Measurements from ENCODE around the gene ANKAR.
A peak's percentile ranks its signal among the peaks of the same experiment; 100 is the strongest.
"Not testable (repeated sequence)": the region's sequence is repeated elsewhere in the genome, so short reads cannot be mapped to it uniquely, and the experiment has no call there.

Gene ANKAR, protein sequence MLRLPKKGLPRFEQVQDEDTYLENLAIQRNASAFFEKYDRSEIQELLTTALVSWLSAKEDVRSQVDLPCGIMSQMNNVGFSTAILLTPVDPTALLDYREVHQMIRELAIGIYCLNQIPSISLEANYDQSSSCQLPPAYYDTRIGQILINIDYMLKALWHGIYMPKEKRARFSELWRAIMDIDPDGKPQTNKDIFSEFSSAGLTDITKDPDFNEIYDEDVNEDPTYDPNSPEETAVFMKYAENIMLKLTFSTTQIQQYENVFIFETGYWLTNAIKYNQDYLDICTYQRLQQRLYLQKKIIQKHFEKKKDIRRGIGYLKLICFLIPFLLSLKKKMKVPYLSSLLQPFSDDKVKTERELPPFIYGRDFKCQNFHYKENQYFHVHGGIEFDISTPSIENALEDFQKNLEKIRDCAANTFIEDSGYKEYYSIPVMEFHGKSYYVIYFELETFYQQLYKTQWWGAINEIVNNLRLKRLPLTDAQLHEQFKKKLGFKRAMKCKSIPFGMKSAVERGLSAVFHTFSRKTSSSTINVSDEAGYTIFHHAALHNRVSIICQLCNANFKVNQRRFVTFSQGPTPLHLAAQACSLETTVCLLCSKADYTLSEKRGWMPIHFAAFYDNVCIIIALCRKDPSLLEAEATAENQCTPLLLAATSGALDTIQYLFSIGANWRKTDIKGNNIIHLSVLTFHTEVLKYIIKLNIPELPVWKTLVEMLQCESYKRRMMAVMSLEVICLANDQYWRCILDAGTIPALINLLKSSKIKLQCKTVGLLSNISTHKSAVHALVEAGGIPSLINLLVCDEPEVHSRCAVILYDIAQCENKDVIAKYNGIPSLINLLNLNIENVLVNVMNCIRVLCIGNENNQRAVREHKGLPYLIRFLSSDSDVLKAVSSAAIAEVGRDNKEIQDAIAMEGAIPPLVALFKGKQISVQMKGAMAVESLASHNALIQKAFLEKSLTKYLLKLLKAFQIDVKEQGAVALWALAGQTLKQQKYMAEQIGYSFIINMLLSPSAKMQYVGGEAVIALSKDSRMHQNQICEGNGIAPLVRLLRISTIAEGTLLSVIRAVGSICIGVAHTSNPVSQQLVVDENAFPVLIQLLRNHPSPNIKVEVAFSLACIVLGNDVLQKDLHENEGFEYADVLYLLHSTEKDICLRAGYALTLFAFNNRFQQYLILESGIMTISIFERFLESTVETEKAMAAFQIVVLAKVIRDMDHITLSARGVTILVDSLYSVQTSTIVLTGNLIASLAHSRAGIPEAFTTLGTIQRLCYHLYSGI (N-terminal part only)

DNA sequence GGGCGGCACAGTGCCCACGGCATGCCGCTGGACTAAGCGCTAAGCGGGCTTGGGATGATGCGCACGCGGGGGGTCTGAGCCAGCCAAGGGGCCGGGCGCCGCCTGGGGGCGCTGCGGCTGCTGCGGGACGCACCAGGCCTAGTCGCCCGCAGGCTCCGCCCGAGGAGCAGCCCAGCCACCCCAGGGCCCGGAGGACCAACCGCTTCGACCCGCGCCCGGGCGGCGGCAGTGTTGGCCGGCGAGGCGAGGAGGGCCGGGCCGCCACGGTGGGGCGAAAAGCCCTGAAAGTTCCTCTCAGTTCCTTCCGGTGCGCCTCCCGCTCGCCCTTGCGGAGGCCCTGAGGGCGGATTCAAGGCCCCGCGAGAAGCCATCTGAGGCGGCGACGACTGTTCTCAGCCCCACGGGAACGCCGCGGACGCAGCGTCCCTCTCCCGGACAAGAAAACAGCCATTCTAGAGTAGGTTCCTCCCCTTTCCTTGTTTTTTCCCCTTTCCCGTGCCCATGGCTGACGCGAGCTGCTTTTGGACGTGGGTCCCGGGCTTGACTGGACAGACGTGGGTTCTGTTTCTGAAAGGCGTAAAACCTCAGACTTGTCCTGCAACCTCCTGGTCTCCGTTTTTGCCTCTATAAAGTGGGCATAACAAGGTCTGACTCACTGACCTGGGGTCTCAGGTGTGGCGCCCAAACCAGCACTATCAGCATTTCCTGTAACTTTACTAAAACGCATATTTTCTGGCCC is at the start of gene ANKAR:
TSS of gene ANKAR (plus strand) at position 297 of the 739 bp plus-strand sequence. CDS start 1,821 bp downstream, outside the sequence.
- peak; percentile 51 for DNase-seq (ENCODE audit: low read depth)

DNA sequence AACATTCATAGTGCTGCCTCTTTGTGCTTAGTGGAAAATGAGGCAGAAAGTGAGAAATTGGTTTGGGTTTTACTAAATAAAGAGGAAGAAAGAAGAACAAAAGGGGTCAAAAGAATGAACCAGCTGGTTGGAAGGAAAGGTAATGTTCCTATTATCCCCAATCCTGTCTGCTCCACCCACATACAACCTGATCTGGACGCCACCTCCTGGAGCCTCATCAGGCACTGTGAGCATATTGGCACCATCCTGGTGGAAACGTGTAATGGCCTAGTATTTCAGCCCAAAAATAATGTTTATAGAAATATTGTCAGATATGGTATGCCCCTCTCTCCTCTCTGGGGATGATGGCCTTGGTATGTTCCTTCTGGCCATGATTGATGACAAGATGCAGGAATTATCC is 48.8 kb upstream of the ANKAR start:
- no peak for DNase-seq (ENCODE audit: low read depth)

DNA sequence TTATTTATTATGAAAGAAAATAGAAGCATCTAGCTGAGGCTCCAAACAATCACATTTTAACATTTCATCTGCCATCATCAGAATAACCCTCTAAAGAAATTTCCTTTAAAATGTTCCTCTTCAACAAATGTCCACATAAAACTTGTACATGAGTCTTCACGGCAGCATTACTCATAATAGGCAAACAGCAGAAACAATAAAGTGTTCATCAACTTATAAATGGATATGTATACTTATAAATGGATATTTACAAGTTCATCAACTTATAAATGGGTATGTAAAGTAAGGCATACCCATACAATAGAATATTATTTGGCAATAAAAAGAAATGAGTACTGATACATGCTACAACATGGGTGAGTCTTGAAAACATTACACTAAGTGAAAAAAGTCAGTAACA is 46.7 kb upstream of the ANKAR start:
- no peak for DNase-seq (ENCODE audit: low read depth)

DNA sequence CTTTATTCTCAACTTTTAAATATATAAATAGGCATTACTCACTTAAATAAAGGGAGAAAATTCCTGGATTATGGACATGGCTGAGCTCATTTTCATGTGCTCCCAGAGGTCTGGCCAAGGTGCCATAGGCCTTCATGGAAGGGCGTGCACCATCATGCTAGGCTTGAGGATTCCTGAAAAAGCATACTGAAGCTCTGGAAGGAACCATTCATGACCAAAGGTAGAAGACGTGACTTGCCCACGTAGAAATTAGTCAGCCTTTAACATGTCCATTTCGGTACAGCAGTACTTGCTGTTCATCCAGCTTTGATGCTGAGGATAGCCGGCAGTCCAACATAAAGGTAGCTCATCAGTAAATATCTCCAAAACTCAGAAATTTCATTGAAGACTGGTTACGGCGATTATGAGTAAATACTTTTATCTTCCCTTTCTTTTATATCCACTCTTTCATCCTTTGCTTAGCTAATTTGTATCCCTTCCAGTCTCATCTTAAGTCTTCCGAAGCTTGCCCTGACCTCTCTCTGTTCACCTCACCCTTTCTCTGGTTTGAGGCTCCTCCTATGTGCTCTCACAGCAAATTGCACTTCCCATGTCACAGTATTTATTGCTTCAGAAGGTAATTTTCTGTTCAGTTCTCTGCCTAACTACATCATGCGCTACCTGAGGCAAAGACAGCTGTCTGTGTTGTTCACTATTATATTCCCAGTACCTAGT is 45.5 kb upstream of the ANKAR start:
- no peak for DNase-seq (ENCODE audit: low read depth)

DNA sequence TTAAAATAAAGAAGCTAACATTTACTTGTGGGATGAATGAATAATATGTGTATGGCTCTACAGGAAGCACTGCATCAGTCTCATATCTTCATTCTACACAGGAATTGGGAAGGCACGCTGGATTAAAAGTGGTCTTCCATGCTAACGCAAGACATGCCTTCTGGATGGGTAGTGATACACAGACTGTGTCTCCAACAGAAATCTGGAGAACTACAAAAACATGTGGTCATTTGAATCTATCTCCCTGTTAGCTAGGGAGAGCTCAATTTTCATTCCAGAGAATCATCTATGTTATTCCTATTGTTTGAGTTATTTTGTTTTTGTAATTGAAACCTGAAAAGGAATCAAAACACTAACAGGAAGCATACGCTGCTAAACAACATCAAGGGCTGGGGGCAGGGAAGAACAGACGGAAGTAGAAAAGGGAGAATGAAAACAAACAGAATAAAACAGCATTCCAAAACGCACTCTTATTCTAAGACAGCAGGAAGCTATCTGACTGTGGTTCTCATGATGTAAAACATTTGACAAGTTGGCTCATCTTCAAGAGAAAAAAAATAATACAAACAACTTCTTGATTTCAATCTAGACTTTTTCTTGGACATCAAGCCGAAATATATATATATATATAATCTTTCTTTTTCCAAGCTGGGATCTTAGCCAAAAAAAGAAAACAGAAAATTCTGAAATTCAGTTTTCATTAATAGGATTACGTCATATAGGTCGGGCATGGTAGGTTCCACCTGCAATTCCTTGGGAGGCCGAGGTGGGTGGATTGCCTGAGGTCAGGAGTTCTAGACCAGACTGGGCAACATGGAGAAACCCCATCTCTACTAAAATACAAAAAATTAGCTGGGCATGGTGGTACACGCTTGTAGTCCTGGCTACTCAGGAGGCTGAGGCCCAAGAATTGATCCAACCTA is 44.7 kb upstream of the ANKAR start:
- no peak for DNase-seq (ENCODE audit: low read depth)

DNA sequence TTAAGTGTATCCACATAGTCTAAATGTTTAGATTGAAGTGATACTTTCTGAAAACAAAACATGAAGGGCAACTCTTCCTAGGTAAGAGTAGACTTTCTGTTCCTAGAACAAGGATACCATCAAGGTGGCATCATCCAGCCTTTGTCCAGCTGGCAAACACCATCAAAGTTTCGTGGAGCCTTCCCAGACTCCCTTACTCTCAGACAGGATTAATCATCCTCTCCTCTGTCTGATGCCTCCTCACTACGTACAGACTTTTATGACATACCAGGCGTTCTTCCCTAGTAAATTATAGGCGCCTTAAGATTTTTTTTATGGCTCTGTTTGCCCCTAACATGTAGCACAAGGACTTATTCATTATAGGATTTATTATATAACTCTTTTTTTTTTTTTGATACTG is 42.6 kb upstream of the ANKAR start:
- DNase-seq (ENCODE audit: low read depth): no peak

DNA sequence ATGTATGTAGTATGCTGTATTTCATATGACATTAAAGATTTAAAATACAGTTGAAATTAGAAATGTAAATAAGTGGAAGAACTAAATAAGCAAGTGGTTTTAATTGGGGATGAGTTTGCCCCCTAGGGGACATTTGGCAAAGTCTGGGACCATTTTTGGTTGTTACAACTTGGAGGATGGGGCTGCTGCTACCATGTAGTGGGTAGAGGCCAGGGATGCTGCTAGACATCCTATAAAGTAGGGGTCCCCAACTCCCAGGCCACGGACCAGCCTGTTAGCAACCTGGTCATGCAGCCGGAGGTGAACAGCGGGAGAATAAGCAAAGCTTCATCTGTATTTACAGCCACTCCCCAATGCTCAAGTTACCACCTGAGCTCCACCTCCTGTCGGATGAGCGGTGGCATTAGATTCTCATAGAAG is 41.1 kb upstream of the ANKAR start:
- no peak for DNase-seq (ENCODE audit: low read depth)

DNA sequence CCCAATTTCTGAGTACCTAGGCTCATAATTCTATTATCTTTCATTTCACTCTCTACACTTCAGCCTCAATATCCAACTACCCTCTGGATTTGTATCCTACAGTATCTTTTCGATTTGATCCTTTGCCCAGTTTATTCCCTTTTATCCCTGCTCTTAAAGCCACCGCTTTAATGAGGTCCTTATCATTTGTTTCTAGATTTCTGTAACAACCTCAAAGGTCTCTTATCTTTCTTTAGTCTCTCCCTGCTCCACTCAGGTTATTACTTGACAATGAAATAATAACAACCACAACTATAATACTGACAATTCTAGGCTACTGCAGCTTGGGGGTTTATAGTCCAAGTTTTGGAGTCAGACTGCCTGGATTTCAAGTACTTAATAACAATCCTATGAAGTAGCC is 39.1 kb upstream of the ANKAR start:
- DNase-seq (ENCODE audit: low read depth): no peak

DNA sequence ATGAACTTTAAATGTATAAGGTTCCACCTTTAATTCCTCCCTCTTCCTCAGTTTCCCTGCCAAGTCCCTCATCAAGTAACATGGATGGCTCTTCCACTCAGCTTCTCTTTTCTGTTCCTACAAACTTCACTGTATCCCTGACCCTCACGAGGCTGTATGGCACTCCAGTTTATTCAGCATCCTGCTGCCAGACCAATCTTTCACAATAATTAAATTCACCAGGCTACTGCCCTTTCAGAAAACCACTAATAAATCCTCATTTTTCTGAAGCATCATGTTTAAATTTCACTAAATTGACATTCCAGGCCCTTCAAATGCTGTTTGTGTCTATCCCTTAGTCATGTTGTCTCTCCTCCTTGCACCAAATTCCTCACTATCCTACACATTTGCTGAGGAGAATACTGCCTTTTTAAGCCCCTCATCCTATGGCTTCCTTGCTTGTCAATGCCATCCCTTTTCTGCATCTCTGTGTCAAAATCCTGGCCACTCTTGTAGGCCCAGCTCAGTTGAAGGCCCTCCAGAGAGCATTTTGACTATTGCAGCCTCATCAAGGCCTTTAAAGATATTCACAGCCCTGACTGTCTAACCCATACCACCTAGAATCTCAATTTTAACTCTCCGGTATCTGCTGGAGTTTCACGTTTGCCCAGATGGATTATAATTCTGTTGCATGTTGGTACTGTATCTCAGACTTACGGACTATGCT is 36.0 kb upstream of the ANKAR start:
- no peak for DNase-seq (ENCODE audit: low read depth)

DNA sequence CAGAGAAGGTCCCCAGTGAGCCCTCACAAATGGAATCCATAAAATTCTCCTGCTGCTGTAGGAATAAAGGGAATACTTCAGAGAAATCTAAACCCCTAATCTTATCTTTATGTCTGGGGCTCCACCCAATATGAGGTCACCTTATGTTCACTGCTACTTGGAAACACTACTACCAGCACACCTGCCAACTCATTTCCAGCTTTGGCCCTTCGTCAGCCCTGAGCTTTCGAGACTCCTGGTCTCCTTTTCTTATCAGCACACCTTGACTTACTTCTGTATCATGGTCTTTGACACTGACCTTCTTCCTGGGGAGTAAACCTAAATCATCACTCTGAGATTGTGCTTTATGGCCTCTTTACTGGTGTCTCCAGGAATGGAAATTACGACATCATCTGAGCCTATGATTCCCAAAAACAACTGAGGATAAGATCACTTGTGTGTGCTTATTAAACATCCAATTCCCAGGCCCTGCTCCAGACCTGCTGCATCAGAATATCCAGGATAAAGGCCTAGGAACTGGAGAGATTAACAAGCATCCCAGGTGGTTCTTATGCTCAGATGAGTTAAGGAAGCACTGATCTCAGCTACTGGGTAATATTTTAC is 35.4 kb upstream of the ANKAR start:
- no peak for DNase-seq (ENCODE audit: low read depth)

DNA sequence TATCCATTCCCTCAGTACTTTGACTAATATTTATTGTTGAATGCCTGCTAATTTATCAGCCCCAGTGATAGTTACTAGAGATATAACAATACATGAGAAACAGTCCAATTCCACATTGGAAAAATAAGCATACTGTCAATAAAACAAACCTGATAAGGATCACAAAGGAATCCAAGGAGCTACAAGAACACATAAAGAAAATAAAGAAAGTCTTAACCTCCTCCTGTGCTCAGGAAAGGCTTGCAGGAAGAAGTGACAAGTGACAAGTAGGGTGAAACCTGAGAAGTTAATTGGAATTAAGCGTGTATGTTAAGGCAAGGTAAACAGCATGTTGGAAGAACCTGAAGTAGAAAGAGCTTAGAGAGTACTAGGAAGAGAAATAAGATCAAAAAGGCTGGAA is 33.5 kb upstream of the ANKAR start:
- no peak for DNase-seq (ENCODE audit: low read depth)

DNA sequence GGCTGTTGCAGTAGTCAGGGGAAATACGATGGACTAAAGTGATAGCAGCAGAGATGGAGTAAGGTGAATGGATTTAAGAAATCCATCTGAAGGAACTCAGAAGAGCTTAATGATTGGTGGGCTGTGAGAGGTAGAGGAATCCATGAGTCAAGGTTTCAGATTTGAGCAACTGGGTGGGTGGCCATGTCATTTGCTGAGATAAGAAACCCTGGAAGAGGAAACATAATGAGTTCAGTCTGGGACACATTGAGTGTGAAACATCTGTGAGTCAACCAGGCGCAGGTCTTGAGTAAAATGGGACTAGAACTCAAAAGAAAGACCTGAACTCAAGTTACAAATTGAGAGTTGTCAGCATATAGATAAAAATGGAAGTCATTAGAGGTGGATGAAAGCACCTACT is 32.9 kb upstream of the ANKAR start:
- DNase-seq (ENCODE audit: low read depth): no peak

DNA sequence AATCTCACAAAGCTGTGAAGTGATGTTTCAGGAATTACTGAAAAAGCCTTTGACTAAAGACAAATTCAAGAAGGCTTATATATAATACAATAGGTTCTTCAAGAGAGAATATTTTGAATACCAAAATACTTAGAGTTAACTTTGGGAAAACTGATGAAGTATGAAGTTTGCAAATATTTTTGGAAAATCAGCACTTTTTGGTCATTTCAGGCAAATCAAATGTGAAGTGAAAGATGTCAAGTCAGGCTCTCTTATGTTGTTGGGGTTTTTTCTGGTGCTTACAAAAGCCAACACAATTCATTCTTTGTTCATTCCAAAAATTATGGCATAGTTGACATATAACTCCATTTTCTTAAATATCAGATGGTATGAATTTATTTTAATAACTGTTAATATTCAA is 27.9 kb upstream of the ANKAR start:
- DNase-seq (ENCODE audit: low read depth): no peak

DNA sequence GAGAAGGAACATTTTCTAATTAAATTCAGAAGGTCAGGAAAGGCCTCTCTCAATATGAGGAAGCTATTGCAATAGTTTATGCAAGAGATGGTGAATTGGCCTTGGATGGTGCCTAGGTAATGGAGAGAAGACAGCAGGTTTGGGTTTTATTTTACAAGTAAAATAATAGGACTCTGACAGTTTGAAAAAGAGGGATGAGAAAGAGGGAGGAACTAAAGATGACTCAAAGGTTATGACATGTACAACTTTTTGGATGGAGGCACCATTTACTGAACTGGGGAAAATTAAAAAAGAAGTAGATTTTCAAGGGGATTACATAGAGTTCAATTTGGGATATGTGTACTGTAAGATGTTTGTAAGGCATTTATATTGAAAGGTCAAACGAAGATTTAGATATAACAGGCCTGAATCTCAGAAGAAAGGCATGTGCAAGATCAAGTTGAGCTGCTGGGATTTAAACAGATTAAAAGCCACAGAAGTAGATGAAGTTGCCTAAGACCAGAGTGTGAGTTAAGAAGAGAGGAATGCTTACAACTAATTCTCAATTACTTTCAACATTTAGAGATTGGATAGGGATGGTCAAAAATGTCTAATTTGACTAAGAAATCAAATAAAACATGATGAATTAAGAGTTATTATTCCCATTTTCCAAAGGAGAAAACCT is 25.5 kb upstream of the ANKAR start:
- DNase-seq (ENCODE audit: low read depth): no peak

DNA sequence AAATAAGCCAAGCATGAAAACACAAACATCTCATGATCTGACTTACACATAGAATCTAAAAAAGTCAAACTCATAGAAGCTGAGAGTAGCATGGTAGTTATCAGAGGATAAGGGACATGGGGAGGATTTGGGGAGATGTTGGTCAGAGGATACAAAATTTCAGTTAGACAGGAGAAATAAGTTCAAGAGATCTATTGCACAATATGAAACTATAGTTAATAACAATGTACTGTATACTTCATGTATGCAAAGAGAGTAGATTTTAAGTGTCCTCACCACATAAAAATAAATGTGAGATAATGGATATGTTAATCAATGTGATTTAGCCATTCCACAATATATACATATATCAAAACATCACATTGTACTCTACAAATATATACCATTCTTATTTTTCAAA is 23.2 kb upstream of the ANKAR start:
- DNase-seq (ENCODE audit: low read depth): no peak

DNA sequence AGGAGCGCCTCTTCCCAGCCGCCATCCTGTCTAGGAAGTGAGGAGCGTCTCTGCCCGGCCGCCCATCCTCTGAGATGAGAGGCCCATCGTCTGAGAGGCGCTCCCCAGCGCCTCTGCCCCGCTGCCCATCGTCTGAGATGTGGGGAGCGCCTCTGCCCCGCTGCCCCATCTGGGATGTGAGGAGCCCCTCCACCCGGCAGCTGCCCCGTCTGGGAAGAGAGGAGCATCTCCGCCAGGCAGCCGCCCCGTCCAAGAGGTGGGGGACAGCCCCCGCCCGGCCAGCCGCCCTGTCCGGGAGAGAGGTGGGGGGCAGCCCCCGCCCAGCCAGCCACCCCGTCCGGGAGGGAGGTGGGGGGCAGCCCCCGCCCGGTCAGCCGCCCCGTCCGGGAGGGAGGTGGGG is 21.0 kb upstream of the ANKAR start:
- DNase-seq (ENCODE audit: low read depth): not testable (repeated sequence)

DNA sequence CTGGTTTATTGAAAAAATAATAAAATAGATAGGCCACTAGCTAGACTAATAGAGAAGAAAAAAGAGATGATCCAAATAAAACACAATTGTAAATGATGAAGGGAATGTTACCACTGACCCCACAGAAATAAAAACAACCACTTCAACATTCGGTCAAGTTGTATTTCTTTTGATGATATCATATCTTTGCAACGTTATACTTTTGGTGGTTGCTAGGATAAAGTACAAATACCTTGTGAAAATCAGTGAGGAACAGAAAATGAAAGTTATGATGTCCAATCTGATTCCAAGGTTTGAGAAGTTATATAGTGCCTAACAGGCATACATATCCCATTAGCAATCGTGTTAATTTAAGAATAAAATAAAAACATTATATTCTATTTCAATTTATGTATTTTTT is 19.8 kb upstream of the ANKAR start:
- no peak for DNase-seq (ENCODE audit: low read depth)

DNA sequence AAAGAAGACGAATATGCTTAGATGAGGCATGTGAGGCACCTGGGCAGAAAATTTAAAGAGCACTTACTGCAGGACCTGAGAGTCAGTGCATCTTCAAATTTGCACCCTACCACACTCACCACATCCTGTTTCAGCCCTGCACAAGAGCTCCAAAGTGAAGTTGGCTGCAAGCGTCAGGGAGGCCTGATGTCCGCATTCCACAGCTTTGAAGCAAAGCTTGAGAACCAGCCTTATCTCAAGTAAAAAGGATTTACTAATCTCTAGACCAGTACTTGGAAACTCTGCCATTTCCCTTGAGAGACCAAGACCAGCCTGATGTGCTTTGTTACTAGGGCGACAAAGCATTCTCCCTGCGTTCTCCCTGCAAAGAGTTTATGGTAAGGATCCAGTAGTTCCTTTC is 16.6 kb upstream of the ANKAR start:
- no peak for DNase-seq (ENCODE audit: low read depth)

All from stimulated activated CD8-positive, alpha-beta memory T cell treated with anti-CD3 and anti-CD28 coated beads, Interleukin-7, amount 100 ng/mL, for 24 hours (primary cell).